GM20000 (cell line): ENCODE results near the gene DLG4.

Source experiments
- DNase-seq: peaks from one replicate; pipeline ENCODE4 v3.0.0; 2012; ENCODE audit warnings: low spot score
- TF ChIP-seq, protein P1 (sequence below): IDR thresholded peaks from 2 replicates; pipeline ENCODE4 v1.5.1; 2012; ENCODE audit warnings: mild to moderate bottlenecking, control low read depth; ENCODE audit errors: extremely low read depth, missing control alignments

DLG4 gene

DNA sequence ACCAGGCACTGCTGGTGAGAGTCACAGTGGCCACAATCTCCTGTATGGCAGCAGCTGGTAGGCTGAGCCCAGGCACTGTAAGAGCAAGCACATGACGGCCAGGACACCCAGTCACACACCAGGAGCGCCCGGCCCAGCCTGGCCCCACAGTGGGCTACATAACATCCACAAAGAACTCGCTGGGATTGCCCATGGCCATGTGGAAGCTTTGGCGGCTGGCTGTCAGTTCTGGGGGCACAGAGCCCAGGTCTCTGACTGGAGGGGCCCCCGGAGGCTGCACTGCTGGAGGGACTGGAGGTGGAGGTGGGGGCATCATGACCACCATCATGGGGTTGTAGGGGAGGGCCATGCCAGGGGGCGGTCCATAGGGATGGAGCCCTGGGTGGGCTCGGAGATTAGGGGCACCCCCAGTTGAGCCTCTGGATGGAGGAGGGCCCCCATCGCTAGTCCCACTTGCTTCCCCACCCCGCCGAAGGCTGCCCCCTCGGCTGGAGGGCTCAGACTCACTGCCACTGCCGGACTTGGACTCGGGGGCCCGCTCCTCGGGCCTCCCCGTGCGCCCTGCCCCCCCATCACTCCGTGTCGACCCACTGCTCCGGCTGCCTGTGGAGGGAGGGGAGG, 6.2 kb upstream of the DLG4 start:
- DNase-seq: no peak
- TF ChIP-seq, protein P1, sequence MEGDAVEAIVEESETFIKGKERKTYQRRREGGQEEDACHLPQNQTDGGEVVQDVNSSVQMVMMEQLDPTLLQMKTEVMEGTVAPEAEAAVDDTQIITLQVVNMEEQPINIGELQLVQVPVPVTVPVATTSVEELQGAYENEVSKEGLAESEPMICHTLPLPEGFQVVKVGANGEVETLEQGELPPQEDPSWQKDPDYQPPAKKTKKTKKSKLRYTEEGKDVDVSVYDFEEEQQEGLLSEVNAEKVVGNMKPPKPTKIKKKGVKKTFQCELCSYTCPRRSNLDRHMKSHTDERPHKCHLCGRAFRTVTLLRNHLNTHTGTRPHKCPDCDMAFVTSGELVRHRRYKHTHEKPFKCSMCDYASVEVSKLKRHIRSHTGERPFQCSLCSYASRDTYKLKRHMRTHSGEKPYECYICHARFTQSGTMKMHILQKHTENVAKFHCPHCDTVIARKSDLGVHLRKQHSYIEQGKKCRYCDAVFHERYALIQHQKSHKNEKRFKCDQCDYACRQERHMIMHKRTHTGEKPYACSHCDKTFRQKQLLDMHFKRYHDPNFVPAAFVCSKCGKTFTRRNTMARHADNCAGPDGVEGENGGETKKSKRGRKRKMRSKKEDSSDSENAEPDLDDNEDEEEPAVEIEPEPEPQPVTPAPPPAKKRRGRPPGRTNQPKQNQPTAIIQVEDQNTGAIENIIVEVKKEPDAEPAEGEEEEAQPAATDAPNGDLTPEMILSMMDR: no peak

DNA sequence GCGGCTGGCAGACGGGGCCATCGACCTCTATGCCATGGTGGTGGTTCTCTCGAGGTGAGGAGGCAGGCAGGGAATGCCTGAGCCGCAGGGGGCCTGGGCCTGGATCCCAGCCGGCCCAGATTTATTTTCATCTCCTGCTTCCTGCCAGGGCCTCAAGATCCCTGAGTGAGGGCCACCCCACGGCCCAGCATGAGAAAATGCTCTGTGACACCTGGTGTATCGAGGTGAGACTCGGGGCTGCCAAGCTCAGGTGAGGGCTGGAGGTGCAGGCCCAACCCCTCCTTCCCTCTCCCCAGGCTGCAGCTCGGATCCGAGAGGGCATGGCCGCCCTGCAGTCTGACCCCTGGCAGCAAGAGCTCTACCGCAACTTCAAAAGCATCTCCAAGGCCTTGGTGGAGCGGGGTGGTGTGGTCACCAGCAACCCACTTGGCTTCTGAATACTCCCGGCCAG, 5.0 kb upstream of the DLG4 start:
- TF ChIP-seq, protein P1: no peak
- DNase-seq: no peak

DNA sequence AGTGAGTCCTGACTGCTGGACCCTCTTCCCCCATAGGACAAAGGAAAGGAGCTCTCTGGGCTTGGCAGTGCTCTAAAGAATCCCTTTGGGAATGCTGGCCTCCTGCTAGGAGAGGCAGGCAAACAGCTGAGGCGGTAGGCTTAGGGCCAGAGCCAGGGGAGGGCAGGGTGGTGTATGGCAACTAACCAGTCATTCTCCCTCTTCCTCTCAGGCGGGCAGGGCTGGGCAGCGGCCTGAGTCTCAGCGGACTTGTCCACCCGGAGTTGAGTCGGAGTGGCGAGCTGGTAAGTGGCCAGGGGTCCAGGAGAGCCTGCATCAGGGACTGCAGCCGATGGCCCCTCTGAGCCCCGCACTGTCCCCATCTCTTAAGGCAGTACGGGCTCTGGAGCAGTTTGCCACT, 4.5 kb upstream of the DLG4 start:
- no peak for DNase-seq
- TF ChIP-seq, protein P1: no peak

DNA sequence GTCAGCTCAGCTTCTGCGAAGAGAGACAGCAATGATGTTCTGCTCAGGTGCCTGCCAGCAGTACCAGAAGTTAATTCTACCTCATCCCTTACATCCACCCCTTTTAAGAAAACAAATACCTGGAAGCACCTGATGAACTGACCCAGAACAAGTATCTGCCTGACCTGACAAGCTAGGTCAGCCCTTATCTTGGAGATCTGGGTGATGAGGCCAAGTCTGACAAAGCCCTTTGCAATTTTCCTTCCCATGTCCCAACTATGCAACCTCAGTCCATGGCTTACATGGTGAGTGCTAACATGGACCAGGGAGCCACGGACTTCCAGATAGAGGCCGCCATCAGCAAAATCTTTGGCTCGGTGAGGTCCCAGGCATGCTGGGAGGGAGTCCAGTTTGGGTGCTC, 3.7 kb upstream of the DLG4 start:
- no peak for DNase-seq
- TF ChIP-seq, protein P1: no peak

DNA sequence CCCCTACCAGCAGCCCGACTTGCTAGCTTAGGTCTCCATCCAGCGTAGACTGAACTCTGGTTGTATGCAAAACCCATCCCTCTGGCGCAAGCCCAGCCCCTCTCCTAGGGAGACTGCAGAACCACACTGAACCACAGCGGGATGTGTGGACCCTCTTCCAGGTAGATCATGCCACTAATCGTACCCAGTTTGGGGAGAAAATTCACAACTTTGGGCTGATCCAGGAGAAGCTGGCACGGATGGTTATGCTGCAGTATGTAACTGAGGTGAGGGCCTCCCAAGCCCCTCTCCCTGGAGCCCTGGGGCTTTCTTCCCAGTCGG, 3.3 kb upstream of the DLG4 start:
- DNase-seq: no peak
- TF ChIP-seq, protein P1: no peak

DNA sequence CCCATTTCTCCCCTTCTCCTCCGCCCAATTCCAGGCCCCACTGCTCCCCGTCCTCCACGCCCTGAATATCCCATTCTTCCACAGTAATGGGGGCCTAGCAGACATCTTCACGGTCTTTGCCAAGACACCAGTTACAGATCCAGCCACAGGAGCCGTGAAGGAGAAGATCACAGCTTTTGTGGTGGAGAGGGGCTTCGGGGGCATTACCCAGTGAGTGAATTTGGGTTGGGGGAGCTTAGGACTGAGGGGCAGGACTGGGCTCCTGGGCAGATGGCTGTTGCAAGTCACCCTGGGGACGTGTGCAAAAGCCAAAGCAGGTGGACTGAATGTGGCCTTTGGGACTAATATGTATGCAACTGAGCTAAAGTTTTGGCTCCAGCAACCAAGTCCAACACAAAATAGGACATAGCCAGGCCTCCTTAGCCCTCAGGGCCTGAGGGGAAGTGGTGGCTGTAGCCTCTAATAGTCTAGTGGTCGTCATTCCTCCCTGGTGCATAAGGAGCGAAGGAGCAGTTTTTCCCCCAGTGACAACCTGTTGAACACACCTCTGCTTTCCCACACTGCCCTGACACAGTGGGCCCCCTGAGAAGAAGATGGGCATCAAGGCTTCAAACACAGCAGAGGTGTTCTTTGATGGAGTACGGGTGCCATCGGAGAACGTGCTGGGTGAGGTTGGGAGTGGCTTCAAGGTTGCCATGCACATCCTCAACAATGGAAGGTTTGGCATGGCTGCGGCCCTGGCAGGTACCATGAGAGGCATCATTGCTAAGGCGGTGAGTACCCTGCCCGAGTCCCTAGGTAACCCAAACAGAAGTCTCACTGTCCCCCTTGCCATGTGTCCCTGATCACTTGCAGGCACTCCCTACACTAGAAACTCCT, 2.7 kb upstream of the DLG4 start:
- TF ChIP-seq, protein P1: no peak
- DNase-seq: no peak

DNA sequence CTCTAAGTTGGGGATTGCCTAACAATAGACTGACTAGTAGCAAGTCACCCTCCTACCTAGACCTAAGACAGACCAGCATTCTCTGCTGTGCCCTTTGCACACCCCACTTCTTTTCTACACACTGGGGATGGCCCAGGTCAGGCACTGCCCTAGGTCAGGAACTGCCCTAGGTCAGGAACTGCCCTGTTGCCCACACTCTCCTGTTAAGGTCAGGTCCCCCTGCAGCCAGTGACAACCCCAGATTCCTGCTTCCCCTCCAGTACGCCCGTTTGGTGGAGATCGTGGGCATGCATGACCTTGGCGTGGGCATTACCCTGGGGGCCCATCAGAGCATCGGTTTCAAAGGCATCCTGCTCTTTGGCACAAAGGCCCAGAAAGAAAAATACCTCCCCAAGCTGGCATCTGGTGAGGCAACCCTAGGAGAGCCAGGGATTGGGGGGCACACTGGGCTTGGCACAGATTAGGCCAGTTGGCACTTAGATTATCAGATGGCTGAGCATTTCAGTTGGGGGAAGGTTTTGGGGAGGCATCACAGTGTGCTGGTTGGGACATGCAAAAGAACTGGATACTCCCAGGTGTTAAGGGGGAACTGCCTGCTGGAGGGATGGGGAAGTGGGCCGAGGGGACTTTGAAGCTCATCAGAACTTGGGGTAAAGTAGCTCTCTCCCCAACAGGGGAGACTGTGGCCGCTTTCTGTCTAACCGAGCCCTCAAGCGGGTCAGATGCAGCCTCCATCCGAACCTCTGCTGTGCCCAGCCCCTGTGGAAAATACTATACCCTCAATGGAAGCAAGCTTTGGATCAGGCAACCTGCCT, 1.8 kb upstream of the DLG4 start:
- TF ChIP-seq, protein P1: no peak
- DNase-seq: no peak
